K562 (cell line): Measurements from ENCODE around the gene RNF113B.

Experiments
- ATF3 ChIP-seq, 2 experiments: fragments of 450-650 bp in 1 of 2; sonication (generic) in 1 of 2; formaldehyde crosslinking in 1 of 2; IDR thresholded peaks in 1 of 2; conservative IDR thresholded peaks in 1 of 2; 2 replicates each; pipeline versions ENCODE4 v1.6.1 to v1.8.1; 2016 to 2023; ENCODE audit warnings: mild to moderate bottlenecking in 2 of 2, moderate library complexity in 2 of 2, inconsistent platforms in 1 of 2, missing genetic modification reagents in 1 of 2
- CTCF ChIP-seq, 3 experiments: IDR thresholded peaks in 2 of 3; conservative IDR thresholded peaks in 1 of 3; 2 replicates each; pipeline ENCODE4 v1.5.1; 2011 to 2012; ENCODE audit warnings: low read length in 3 of 3, mild to moderate bottlenecking in 3 of 3, control low read depth in 2 of 3, improper control_type of control experiment in 1 of 3, inconsistent platforms in 1 of 3, low read depth in 1 of 3, mixed read lengths in 1 of 3, moderate library complexity in 1 of 3; ENCODE audit not compliant: insufficient read depth in 2 of 3
- E2F8 ChIP-seq: fragments of 450-650 bp; IDR thresholded peaks from 2 replicates; pipeline ENCODE4 v1.7.1; 2018; ENCODE audit warnings: mild to moderate bottlenecking, low read depth; ENCODE audit not compliant: partially characterized antibody
- ETV5 ChIP-seq: sonication (generic); formaldehyde crosslinking; IDR thresholded peaks from 2 replicates; pipeline ENCODE4 v1.4.0; 2020; ENCODE audit warnings: low read depth, mild to moderate bottlenecking, missing genetic modification reagents
- HDAC6 ChIP-seq: IDR thresholded peaks from 2 replicates; pipeline ENCODE4 v1.6.1; 2012; ENCODE audit warnings: low read depth, mild to moderate bottlenecking, control low read depth, inconsistent platforms, low read length, moderate library complexity
- KAT8 ChIP-seq: fragments of 450-650 bp; IDR thresholded peaks from 2 replicates; pipeline ENCODE4 v1.6.1; 2016; ENCODE audit warnings: low read depth, mild to moderate bottlenecking
- NBN ChIP-seq: fragments of 450-650 bp; IDR thresholded peaks from 2 replicates; pipeline ENCODE4 v1.6.1; 2016; ENCODE audit warnings: low read depth, mild to moderate bottlenecking
- RBM22 ChIP-seq: fragments of 200-400 bp; formaldehyde crosslinking; IDR thresholded peaks from 2 replicates; pipeline ENCODE4 v1.6.1; 2018; ENCODE audit warnings: low read length, low read depth; ENCODE audit not compliant: poor library complexity, severe bottlenecking
- SIRT6 ChIP-seq: IDR thresholded peaks from one replicate; pipeline ENCODE4 v1.6.1; 2012; ENCODE audit warnings: low read depth, mild to moderate bottlenecking, control low read depth, inconsistent platforms, low read length, moderate library complexity
- TBP ChIP-seq: optimal IDR thresholded peaks from 2 replicates; pipeline ENCODE3; 2011; ENCODE audit warnings: low read depth, low read length, improper control_type of control experiment
- THAP7 ChIP-seq: fragments of 250-450 bp; sonication (Bioruptor Pico); IDR thresholded peaks from 2 replicates; pipeline ENCODE4 v1.5.0; 2021
- ZNF280B ChIP-seq: fragments of 250-450 bp; sonication (Bioruptor Pico); IDR thresholded peaks from 2 replicates; pipeline ENCODE4 v1.5.1; 2021; ENCODE audit warnings: mild to moderate bottlenecking
- ZNF41 ChIP-seq: fragments of 250-450 bp; sonication (Bioruptor Pico); conservative IDR thresholded peaks from 2 replicates; pipeline ENCODE4 v1.4.0; 2020; ENCODE audit warnings: mild to moderate bottlenecking

GRCh38 chr13:98144801-98145350 lies 32.2 kb downstream of the RNF113B start:
- no peak for TF ChIP-seq ETV5
- no peak for TF ChIP-seq CTCF (IDR thresholded peaks at IDR 0.05 in 2 of 3, conservative IDR thresholded peaks at IDR 0.05 in 1 of 3; ENCODE audit: insufficient read depth in 2 of 3, low read depth in 1 of 3, low read length in 3 of 3)
- no peak for TF ChIP-seq NBN
- TF ChIP-seq ATF3 (IDR thresholded peaks at IDR 0.05), result no peak
- no peak for TF ChIP-seq ATF3 (CRISPR knock-in tag; conservative IDR thresholded peaks at IDR 0.05)
- no peak for TF ChIP-seq ZNF41
- TF ChIP-seq E2F8, result no peak
- no peak for TF ChIP-seq RBM22
- TF ChIP-seq HDAC6, result no peak
- TF ChIP-seq KAT8, result no peak
- no peak for TF ChIP-seq THAP7 (CRISPR knock-in tag)
- TF ChIP-seq SIRT6, result no peak
- TF ChIP-seq ZNF280B, result no peak
- TF ChIP-seq TBP, result no peak
